GM21447 (cell line): ENCODE results near the gene KIRREL1.

Experiments used
- ATAC-seq: cut with Tn5 transposase; IDR thresholded peaks from one replicate; pipeline ENCODE4 v1.9.1; 2021; ENCODE audit not compliant: unreplicated experiment

KIRREL1 gene

GRCh38 chr1:158102881-158103674 is 109.6 kb downstream of the KIRREL1 start:
- no peak for ATAC-seq

- ATAC-seq = no peak
These were observed 110.5 kb downstream of the KIRREL1 start for GRCh38 chr1:158103861-158104522.

- no peak for ATAC-seq
These were observed 111.4 kb downstream of the KIRREL1 start for GRCh38 chr1:158104891-158105290.

GRCh38 chr1:158105352-158106095 is 112.1 kb downstream of the KIRREL1 start:
- ATAC-seq = no peak

DNA sequence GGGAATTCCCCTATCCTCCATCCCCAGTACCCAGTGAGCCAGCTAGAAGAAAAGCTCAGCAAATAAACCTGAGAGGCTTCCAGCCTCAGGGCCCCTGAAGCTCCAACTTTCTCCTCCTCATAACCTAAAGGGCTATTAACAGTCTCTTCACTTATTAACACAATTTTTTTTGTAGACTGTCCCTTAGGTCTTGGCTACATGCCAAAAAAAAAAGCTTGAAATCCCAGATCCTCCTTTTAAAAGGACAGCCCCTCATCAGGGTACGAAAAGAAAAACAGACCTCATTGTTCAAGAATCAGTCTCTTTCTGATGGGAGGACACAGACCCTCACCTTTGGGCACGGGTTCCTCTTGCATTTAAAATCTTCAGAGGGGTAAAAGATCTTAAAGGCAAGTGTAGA is 114.5 kb downstream of the KIRREL1 start:
- no peak for ATAC-seq

GRCh38 chr1:158112994-158113758 is 119.7 kb downstream of the KIRREL1 start:
- no peak for ATAC-seq

- ATAC-seq = no peak
These were observed 120.3 kb downstream of the KIRREL1 start for GRCh38 chr1:158113759-158114127.

- no peak for ATAC-seq
These were observed 121.7 kb downstream of the KIRREL1 start for GRCh38 chr1:158115126-158115525.

GRCh38 chr1:158116311-158117167 is 123.1 kb downstream of the KIRREL1 start:
- ATAC-seq = no peak

DNA sequence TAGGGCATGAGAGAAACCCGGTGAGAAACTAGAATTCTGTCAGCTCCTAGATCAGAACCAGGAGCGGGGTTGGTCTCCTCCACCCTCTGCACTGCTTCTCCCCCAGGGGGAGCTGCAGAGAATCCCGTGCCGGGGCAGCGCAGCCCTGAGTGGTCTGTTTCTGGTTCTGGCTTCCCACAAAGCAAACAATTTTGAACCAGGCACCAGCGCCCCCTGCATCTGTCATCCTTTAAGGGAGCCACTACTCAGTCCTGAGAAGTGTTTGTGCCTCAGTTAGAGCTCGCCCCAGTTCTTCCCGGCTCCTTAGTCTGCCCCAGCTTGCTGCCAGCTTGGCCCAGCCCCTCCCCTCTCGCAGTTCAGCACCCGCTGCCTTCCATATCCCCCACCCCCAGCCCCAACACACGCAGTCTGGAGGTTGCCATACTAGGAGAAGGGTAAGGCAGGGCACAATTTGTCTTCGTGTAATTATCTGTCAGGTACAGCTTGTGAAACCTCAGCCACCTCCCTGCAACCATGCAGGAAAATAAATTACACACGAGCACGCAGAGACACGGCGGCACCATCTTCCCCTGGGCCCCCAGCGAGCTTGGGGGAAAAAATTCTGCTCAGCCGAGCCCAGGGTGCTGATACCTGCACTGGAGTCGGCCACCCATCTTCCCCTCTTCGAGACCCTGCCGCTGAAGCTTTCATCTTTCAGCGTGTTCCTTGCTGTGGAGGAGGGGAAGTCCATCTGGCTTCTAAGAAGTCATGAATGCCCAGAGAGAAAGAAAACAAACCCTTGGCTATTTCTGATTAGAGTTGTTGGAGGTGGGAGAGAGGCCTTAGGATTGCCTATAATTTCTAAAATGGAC is 124.6 kb downstream of the KIRREL1 start:
- no peak for ATAC-seq

DNA sequence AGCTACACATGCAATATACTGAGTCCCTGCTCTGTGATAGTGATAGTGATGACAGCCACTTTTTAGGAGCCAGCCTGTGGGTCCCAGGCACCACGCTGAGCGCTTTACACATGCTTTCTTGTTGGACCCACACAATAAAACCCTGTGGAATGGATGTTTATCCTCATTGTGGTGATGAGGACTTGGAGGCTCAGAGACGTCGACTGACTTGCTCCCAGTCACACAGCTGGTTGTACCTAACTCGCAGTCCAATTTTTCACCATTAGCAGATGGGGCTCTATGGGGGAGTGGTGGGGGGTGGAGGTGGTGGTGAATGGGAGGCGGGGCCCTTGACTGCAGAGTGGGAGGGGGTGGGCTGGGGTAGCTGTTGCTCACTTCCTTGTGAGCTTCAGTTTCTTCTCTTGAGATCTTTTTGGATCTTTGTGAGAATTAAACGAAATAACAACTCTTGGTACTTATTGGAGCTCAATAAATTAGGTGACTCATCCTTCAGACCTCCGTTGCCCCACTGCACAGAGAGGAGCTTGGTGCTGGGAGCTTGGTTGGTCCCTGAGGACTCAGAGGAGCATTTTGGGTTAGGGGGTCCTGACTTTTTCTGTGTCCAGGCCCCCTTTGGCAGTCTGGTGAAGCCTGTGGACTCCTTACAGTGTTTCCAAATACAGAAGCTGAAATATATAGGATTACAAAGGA is 125.4 kb downstream of the KIRREL1 start:
- no peak for ATAC-seq

DNA sequence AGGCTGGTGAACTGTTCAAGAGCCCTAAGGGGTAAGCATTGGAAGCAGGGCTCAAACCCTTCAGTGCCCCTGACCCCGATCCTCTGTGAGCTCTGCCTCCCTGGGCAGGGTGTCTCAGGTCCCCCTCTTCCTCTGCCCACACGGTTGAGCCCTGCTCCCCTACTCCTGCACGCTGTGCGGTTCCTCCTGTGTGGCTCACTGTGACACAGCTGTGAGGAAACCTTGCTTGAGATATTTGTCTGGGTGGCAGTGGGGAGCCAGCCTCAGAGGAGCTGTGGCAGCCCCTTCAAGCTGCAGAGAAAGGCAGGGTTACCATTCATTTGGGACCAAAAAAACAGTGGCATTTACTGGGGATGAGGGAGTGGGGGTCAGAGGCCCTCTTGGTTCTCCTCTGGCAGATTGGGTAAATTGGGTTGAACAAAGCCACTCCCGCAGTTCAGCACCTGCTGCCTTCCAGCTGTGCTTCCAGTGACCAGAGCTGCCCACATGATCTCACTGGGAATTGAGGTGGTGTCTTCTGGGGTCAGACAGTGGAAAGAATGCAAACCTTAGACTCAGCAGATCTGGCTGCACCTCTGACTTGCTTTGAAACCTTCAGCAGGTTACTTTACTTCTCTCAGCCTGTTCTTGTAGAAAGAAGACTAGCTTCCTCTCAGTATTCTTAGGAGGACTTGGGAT is 126.7 kb downstream of the KIRREL1 start:
- no peak for ATAC-seq

DNA sequence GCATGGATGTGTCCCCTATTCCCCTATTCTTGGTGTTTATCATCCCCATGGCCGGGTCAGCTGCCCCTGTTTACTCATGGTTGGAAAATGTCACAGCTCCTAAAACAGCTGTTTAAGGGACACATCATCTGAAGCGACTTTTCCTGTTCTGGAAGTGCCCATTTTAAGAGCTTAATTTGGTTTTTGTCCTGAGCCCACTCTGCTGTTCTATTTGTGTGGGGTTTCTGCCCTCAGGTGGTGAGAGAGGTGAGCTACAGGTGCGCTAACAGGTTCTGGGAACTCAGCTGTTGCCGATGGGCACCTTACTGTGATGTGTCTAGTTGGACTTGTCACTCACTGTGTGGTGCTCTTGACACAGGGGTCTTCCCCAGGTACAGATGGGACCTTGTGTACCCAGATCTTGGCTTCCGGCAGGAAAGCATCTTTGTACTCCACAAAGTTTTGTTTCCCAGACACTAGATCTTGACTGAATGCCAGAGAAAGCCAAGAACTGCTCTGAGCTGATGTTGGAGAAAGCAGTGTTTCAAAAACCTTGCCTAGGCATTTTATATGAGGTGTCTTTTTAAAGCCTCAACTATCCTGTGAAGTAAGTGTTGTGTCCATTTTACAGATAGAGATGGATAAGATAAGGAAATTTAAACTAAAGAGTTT is 128.3 kb downstream of the KIRREL1 start:
- no peak for ATAC-seq

GRCh38 chr1:158122833-158123388 is 129.5 kb downstream of the KIRREL1 start:
- ATAC-seq = no peak

- ATAC-seq = no peak
These were observed 130.6 kb downstream of the KIRREL1 start for GRCh38 chr1:158124034-158124433.

GRCh38 chr1:158124999-158125398 is 131.6 kb downstream of the KIRREL1 start:
- peak; percentile 78 for ATAC-seq

GRCh38 chr1:158126425-158126824 is 133.0 kb downstream of the KIRREL1 start:
- ATAC-seq = no peak
